GM23248 (cell line): Measurements from ENCODE around the gene SALL3.

Experiments
- EZH2 ChIP-seq: fragments of 200-600 bp; sonication (generic); IDR thresholded peaks from 2 replicates; pipeline ENCODE4 v1.6.1; 2018; ENCODE audit warnings: antibody characterized with exemption, mild to moderate bottlenecking; ENCODE audit not compliant: insufficient read depth, poor library complexity, severe bottlenecking
- EZH2phosphoT487 ChIP-seq: fragments of 200-600 bp; sonication (generic); IDR thresholded peaks from 2 replicates; pipeline ENCODE4 v1.6.1; 2018; ENCODE audit warnings: antibody characterized with exemption, moderate library complexity, mild to moderate bottlenecking, low read depth; ENCODE audit not compliant: insufficient read depth

DNA sequence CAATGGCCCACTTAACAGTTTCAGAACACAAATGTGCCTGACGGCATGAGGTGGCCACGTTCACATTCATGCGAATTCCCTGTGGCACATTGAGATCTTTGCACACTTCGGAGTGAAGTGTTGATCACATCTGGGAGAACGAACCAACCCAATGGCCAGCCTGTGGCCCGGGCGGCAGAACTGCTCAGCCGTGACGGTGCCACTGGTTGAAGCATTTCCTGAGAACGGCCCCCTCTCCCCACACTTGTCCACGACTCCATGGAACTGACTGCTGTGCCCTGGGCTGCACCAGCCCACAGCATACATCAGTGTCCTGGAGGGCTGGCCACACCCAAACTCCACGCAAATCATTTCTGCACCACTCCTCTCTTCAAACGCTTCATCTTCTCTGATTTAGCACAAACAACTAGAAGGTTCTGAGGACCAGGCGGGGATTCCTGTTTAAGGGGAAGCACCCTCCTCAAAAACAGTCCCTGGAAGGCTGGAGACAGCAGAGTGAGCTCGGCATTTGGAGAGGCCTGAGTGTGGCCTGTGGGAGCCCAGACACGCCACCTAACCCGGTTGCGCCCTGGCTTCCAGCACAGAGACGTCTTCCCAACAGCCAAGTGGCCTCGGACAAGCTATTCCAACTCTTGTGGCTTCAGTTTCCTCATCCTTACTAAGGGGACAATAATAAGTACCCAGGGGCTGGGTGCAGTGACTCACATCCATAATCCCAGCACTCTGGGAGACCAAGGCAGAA is 9.9 kb upstream of the SALL3 start:
- no peak for TF ChIP-seq EZH2
- TF ChIP-seq EZH2phosphoT487 = no peak
